Aorta (tissue), 5 donors: Measurements from ENCODE around the gene PNMA8A. TPM values are rescaled to one million over a fixed set of nuclear protein-coding genes. Genes with fewer than 3 reads are reported as not detected.

Source experiments
- ATAC-seq: fragments of 200-7000 bp; cut with Tn5 transposase; one replicate; pipeline ENCODE4 v1.9.1; 2022; ENCODE audit warnings: moderate library complexity; ENCODE audit not compliant: low FRiP score
- DNase-seq, 2 donors: peaks; one replicate each; pipeline ENCODE4 v3.0.0-alpha.2; 2020
- H3K27ac ChIP-seq, 2 donors: one replicate each; pipeline ENCODE4 v1.5.1; 2013; ENCODE audit warnings: low read length in 2 of 2, mild to moderate bottlenecking in 2 of 2, moderate library complexity in 2 of 2, control low read depth in 1 of 2, inconsistent platforms in 1 of 2, low read depth in 1 of 2
- H3K27me3 ChIP-seq, 2 donors: one replicate each; pipeline ENCODE4 v1.6.1; 2013; ENCODE audit warnings: control low read depth in 1 of 2, low read length in 1 of 2, mild to moderate bottlenecking in 1 of 2, moderate library complexity in 1 of 2; ENCODE audit not compliant: insufficient read depth in 2 of 2, control insufficient read depth in 1 of 2
- H3K36me3 ChIP-seq, 2 donors: one replicate each; pipeline ENCODE4 v1.6.1; 2013; ENCODE audit warnings: control low read depth in 1 of 2, low read length in 1 of 2, mild to moderate bottlenecking in 1 of 2; ENCODE audit not compliant: insufficient read depth in 2 of 2, control insufficient read depth in 1 of 2
- H3K4me1 ChIP-seq, 2 donors: one replicate each; pipeline ENCODE4 v1.6.1; 2013; ENCODE audit warnings: low read length in 2 of 2, control low read depth in 1 of 2, mild to moderate bottlenecking in 1 of 2, moderate library complexity in 1 of 2; ENCODE audit not compliant: insufficient read depth in 2 of 2, control insufficient read depth in 1 of 2
- H3K4me3 ChIP-seq, 2 donors: one replicate each; pipeline ENCODE4 v1.5.1; 2013; ENCODE audit warnings: low read length in 2 of 2, control low read depth in 1 of 2, mild to moderate bottlenecking in 1 of 2
- H3K9me3 ChIP-seq: one replicate; pipeline ENCODE4 v1.6.1; 2013; ENCODE audit warnings: mild to moderate bottlenecking, low read length; ENCODE audit not compliant: control insufficient read depth
- WGBS, 2 donors: extraction: QIAGEN DNeasy Blood & Tissue Kit; methylation state at CpG; one replicate each; pipeline ENCODE4 v1.1.7; 2013; 5-methylcytosine and 5-hydroxymethylcytosine counted together
- intact Hi-C, 2 donors: fragments of 100-400 bp; cut with DNase I; formaldehyde crosslinking; loops; one replicate each; pipeline versions ENCODE4 v1.14.2 to v1.15.0; 2022
- long read RNA-seq, 2 donors: library from polyadenylated mRNA; unstranded; transcript quantifications; one replicate each; pipeline ENCODE4 v2.0.0, GENCODE V29; 2020 to 2021
- polyA plus RNA-seq, 2 donors: library from polyadenylated mRNA; stranded (reverse); fragments of 200-250 nt; gene quantifications; one replicate each; pipeline ENCODE4 v1.2.3, GENCODE V29; 2013
- total RNA-seq, 2 donors: library from RNA; stranded (reverse); fragmentation: NEBNext Ultra II Directional; extraction: Animal tissue kit (Norgen Biotek cat#: 25700); gene quantifications; one replicate each; pipeline ENCODE4 v1.2.1, GENCODE V29; 2021
- donor health status: healthy with polysubstance abuse.
- donor health status: Bipolar disorder and iron deficiency.
- donor health status: DM: no; HTN: no; CAD: no.
- donor health status: DM: no; HTN: no; CAD: no.
- donor health status: DM: yes; HTN: yes; CAD: no.

The PNMA8A gene, protein sequence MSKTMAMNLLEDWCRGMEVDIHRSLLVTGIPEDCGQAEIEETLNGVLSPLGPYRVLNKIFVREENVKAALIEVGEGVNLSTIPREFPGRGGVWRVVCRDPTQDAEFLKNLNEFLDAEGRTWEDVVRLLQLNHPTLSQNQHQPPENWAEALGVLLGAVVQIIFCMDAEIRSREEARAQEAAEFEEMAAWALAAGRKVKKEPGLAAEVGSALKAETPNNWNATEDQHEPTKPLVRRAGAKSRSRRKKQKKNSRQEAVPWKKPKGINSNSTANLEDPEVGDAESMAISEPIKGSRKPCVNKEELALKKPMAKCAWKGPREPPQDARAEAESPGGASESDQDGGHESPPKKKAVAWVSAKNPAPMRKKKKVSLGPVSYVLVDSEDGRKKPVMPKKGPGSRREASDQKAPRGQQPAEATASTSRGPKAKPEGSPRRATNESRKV
- total RNA-seq (10 to 100 TPM in 1 of 2 donors, 1 to 10 TPM in 1; 6.8 to 12.4 TPM), polyA plus RNA-seq (1 to 10 TPM; 3.3 to 6.8 TPM)
- long read RNA-seq, donor 1, partial matches to known transcripts: 0 of 5 reads
- long read RNA-seq, donor 1, other reads (novel, unspliced or antisense): 5 of 5 reads
- long read RNA-seq, donor 2, partial matches to known transcripts: 2 of 3 reads
- long read RNA-seq, donor 2, other reads (novel, unspliced or antisense): 1 of 3 reads

GRCh38 chr19:46471116-46471733, at the start of gene PNMA8A:
TSS of gene PNMA8A (minus strand) at chr19:46471563. CDS start at chr19:46471035, 528 bp downstream.
- intact Hi-C loops: no loop called here
- H3K4me1 ChIP-seq: peaks cover 0 to 3% of the 10 kb centered on the region in 2 donors
- peak; percentile 92 to 96 for DNase-seq
- H3K9me3 ChIP-seq: no peaks in the 10 kb centered on the region
- no peak within 1 kb of the TSS for H3K4me3 ChIP-seq
- H3K27ac ChIP-seq: peak within 1 kb of the TSS; percentile 71 to 95
- peak; percentile 92 for ATAC-seq
- no peaks in the 10 kb centered on the region for H3K27me3 ChIP-seq
- no peaks in the 10 kb centered on the region for H3K36me3 ChIP-seq
- WGBS, 2 donors: 1% methylated on average over 51 to 57 of the region's 57 CpGs

DNA sequence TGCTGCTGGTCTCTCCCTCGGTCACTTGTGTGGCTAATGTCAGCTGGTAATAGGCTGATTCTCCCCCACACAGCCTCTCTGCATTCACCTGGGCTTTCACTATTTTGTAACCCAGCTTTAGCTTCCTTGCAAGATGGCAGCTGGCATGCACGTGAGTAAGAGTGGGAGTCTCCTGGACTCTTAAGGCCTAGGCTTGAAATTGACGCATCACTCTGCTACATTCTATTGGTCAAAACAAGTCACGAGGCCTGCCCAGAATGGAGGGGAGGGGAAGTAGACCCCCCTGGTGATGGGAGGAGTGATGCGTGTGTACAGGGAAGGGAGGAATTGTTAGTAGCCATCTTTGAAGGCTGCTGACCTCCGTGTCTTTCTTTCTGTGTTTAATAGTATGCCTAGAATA, 49.3 kb upstream of the PNMA8A start:
- ATAC-seq (no peak), DNase-seq (no peak)
- no peak overlapping the region for H3K27ac ChIP-seq
- no peaks in the 10 kb centered on the region for H3K4me1 ChIP-seq
- H3K27me3 ChIP-seq: no peaks in the 10 kb centered on the region
- intact Hi-C loops: no loop called here
- no peaks in the 10 kb centered on the region for H3K36me3 ChIP-seq
- H3K9me3 ChIP-seq: no peaks in the 10 kb centered on the region
- no peak overlapping the region for H3K4me3 ChIP-seq
- WGBS, 2 donors: 94% methylated on average over 6 of the region's 6 CpGs

DNA sequence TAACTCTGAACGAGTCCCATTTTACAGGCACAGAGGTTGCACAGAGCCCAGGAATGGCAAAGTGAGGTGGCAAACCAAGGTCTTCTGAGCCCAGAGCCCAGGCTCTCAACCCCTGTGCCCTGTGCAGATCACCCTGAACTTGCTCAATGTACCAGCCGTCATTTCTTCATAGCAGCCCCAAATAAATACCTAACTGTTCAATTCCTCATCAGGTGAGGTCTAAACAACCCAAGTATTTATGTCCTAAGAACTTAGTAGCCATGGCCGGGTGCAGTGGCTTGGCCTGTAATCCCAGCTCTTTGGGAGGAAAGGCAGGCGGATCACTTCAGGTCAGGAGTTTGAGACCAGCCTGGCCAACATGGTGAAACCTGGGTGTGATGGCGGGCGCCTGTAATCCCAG, 46.1 kb upstream of the PNMA8A start:
- no peaks in the 10 kb centered on the region for H3K4me1 ChIP-seq
- DNase-seq: no peak
- intact Hi-C loops: no loop called here
- WGBS, 2 donors: 92 to 93% methylated on average over 6 of the region's 6 CpGs
- H3K27ac ChIP-seq: no peak overlapping the region
- no peaks in the 10 kb centered on the region for H3K9me3 ChIP-seq
- no peak for ATAC-seq
- no peak overlapping the region for H3K4me3 ChIP-seq
- H3K27me3 ChIP-seq: no peaks in the 10 kb centered on the region
- H3K36me3 ChIP-seq: no peaks in the 10 kb centered on the region

- Histone ChIP-seq H3K27ac (no peak overlapping the region), H3K9me3 (peaks cover 1% of the 10 kb centered on the region), H3K4me3 (no peak overlapping the region), H3K27me3 (no peaks in the 10 kb centered on the region), H3K36me3 (no peaks in the 10 kb centered on the region), H3K4me1 (no peaks in the 10 kb centered on the region)
- DNase-seq (no peak), ATAC-seq (no peak)
- intact Hi-C loops: no loop called here
- WGBS, 2 donors: 15 to 17% methylated on average over 6 of the region's 6 CpGs
Observed at GRCh38 chr19:46515879-46516350, 44.6 kb upstream of the PNMA8A start.

GRCh38 chr19:46515290-46515609, 43.9 kb upstream of the PNMA8A start:
- Histone ChIP-seq H3K9me3 (peaks cover 1% of the 10 kb centered on the region), H3K4me1 (no peaks in the 10 kb centered on the region), H3K4me3 (no peak overlapping the region), H3K36me3 (no peaks in the 10 kb centered on the region), H3K27ac (no peak overlapping the region), H3K27me3 (no peaks in the 10 kb centered on the region)
- 70% methylated on average over 3 of the region's 3 CpGs for WGBS, 2 donors
- no peak for DNase-seq
- ATAC-seq: no peak
- intact Hi-C loops: no loop called here

DNA sequence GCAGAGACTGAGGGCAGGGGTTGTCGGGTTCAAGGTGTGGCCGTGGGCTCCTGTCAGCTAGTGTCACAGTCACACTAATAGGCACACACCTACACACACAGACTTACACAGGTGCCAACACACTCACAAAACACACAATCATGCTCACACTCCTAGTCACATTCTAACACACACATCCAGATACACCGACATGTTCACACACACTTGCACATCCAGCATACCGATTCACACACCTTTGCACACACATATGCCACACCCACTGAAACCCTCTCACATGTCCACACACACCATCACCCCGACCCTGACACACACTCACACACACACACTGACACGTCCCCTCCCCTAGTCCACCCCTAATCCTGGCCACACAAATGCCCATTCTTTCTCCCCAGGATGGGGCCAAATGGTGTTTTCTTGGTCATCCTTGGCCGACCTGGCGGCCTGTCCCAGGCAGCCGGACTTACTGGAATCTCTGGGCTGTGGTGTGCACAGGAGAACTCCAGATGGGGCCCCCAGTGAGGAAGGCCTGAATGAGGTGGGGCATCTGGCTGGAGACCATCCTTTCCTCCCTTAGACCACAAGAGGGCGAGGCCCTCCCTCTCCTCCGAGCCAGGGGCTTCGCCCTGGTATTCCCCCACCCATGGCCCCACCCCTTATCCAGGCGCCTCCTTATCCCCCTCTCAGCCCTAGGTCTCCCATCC, 43.4 kb upstream of the PNMA8A start:
- ATAC-seq (no peak), DNase-seq (no peak)
- Histone ChIP-seq H3K36me3 (no peaks in the 10 kb centered on the region), H3K27ac (no peak overlapping the region), H3K4me1 (no peaks in the 10 kb centered on the region), H3K27me3 (no peaks in the 10 kb centered on the region), H3K9me3 (peaks cover 1% of the 10 kb centered on the region), H3K4me3 (no peak overlapping the region)
- 75 to 79% methylated on average over 13 of the region's 13 CpGs for WGBS, 2 donors
- intact Hi-C loops: loop anchor here (5.0 kb wide), 2 partner anchors 167 to 232 kb away; partner anchors contain the start of gene PPP5C (in 1 of the 2)

GRCh38 chr19:46513461-46514236, 42.3 kb upstream of the PNMA8A start:
- Histone ChIP-seq H3K27ac (no peak overlapping the region), H3K36me3 (no peaks in the 10 kb centered on the region), H3K9me3 (peaks cover 1% of the 10 kb centered on the region), H3K27me3 (no peaks in the 10 kb centered on the region), H3K4me3 (no peak overlapping the region), H3K4me1 (no peaks in the 10 kb centered on the region)
- ATAC-seq (peak; percentile 91), DNase-seq (peak; percentile 90 to 98)
- 24% methylated on average over 36 of the region's 36 CpGs for WGBS, 2 donors
- intact Hi-C loops: loop anchor here (1.0 to 5.0 kb wide), 6 partner anchors 25 to 232 kb away; partner anchors contain the start of gene PPP5C (in 1 of the 2)

DNA sequence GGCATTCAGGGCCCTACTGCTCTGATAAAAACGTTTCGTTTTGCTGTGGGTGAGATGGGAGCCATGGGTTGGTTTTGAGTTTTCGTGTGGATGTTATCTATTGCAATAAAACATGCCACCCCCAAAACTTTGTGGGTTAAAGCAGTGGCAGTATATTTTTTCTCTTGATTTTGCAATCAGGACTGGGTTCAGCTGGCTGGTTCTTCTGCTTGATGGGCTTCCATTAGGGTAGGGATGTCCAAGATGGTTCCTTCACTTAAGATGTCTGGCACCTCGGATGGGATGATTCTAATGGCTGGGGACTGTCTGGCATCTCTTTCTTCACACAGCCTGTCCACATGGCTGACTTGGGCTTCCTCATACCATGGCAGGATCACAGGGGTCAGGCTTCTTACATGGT, 39.9 kb upstream of the PNMA8A start:
- intact Hi-C loops: loop anchor here (5.0 kb wide), 2 partner anchors 164 to 229 kb away; partner anchors contain the start of gene PPP5C (in 1 of the 2)
- H3K9me3 ChIP-seq: peaks cover 1% of the 10 kb centered on the region
- WGBS, 2 donors: 85 to 94% methylated on average over 4 of the region's 4 CpGs
- H3K36me3 ChIP-seq: no peaks in the 10 kb centered on the region
- no peak for ATAC-seq
- DNase-seq: no peak
- H3K4me3 ChIP-seq: no peak overlapping the region
- no peaks in the 10 kb centered on the region for H3K27me3 ChIP-seq
- H3K27ac ChIP-seq: no peak overlapping the region
- H3K4me1 ChIP-seq: no peaks in the 10 kb centered on the region
